AG04450 (cell line): ENCODE results near the gene RAB27A. TPM values are rescaled to one million over a fixed set of nuclear protein-coding genes. Genes with fewer than 3 reads are reported as not detected.
"Not testable (repeated sequence)": the region's sequence is repeated elsewhere in the genome, so short reads cannot be mapped to it uniquely, and the experiment has no call there.

Source experiments
- CTCF ChIA-PET: fragments of 300-600, 350-600 bp; formaldehyde crosslinking; extraction: SDS; loops from one replicate; lab custom pipeline; 2022; ENCODE audit warnings: antibody characterized with exemption, inconsistent platforms; lab: Charles Lee
- POLR2A ChIA-PET: fragments of 350-600 bp; formaldehyde crosslinking; extraction: SDS; loops from one replicate; lab custom pipeline; 2021; ENCODE audit warnings: antibody characterized with exemption, inconsistent platforms; lab: Yijun Ruan, JAX
- DNase-seq: peaks from one replicate; pipeline ENCODE4 v3.0.0-alpha.2; 2011; ENCODE audit warnings: low read depth, low spot score
- H3K27ac ChIP-seq: one replicate; pipeline ENCODE4 v1.5.1; 2012; ENCODE audit warnings: low read depth, low read length, control low read depth
- H3K27me3 ChIP-seq: one replicate; pipeline ENCODE4 v1.6.0; 2012; ENCODE audit warnings: low read length; ENCODE audit not compliant: control insufficient read depth, insufficient read depth
- H3K4me3 ChIP-seq: 2 replicates; pipeline ENCODE4 v1.5.1; 2011; ENCODE audit warnings: mild to moderate bottlenecking, low read depth, low read length, control low read depth
- H3K9me3 ChIP-seq: 2 replicates; pipeline ENCODE4 v1.5.1; 2012; ENCODE audit warnings: low read length; ENCODE audit not compliant: control insufficient read depth, insufficient read depth
- polyA plus RNA-seq: library from polyadenylated mRNA; depleted of rRNA; stranded (reverse); fragments of >200 nt; gene quantifications from 2 replicates; pipeline ENCODE4 v1.2.3, GENCODE V29; 2011
- TF ChIP-seq, protein P1 (sequence below): IDR thresholded peaks from 2 replicates; pipeline ENCODE4 v1.5.1; 2011; ENCODE audit warnings: low read depth, low read length, control low read depth, inconsistent platforms

RAB27A gene
- polyA plus RNA-seq, 1 experiment: 34.8 TPM

DNA sequence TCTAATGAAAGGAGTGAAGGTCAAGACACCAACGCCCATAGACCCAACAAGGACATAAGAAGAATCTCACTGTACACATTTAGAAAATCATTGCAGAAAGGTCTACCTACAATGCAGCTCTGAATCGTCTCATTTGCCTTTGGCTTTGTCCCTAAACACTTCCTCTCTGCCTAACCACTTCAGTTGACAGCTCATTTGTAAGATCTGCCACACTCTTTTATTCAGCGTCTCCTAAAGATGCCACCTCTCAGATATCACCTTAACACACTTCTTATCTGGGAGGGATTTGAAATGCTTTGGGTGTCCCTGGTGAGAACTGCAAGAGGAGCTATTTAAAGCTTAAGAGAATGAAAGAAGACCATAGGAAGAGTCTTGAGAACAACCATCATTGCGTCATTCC is 38.7 kb downstream of the RAB27A start:
- CTCF ChIA-PET: interaction anchor here (0.6 to 1.9 kb wide), 3 partner anchors 34 to 338 kb away, joined by 4 to 6 read pairs (median 5); partner anchors contain the start of gene PYGO1
- H3K9me3 ChIP-seq: no peaks in the 10 kb centered on the region
- H3K27ac ChIP-seq: no peak overlapping the region
- H3K27me3 ChIP-seq: no peaks in the 10 kb centered on the region
- no peak overlapping the region for H3K4me3 ChIP-seq
- DNase-seq: no peak
- TF ChIP-seq, protein P1, sequence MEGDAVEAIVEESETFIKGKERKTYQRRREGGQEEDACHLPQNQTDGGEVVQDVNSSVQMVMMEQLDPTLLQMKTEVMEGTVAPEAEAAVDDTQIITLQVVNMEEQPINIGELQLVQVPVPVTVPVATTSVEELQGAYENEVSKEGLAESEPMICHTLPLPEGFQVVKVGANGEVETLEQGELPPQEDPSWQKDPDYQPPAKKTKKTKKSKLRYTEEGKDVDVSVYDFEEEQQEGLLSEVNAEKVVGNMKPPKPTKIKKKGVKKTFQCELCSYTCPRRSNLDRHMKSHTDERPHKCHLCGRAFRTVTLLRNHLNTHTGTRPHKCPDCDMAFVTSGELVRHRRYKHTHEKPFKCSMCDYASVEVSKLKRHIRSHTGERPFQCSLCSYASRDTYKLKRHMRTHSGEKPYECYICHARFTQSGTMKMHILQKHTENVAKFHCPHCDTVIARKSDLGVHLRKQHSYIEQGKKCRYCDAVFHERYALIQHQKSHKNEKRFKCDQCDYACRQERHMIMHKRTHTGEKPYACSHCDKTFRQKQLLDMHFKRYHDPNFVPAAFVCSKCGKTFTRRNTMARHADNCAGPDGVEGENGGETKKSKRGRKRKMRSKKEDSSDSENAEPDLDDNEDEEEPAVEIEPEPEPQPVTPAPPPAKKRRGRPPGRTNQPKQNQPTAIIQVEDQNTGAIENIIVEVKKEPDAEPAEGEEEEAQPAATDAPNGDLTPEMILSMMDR: no peak
- POLR2A ChIA-PET: interaction anchor here (0.8 to 1.2 kb wide), 2 partner anchors 16 to 29 kb away, joined by 3 read pairs; no protein-coding TSS in a partner anchor

DNA sequence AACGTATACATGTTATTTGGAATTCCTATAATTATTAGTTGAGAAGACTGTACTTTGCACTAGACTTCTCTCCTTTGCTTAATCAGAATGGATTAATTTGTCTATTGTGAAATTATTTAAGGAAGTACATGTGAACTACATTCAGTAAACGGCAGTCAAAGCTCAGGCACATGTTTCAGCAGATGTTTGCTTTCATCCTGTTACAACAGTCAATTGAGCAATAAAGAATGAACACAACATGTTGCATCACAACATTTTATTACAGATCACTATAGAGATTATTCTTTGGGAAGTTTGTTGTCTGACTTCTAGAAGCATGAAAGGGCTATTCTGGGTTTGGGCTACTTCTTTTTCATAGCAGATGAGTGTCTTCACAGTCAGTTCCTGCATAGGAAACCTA is 39.2 kb downstream of the RAB27A start:
- Histone ChIP-seq H3K4me3 (no peak overlapping the region), H3K27me3 (no peaks in the 10 kb centered on the region), H3K27ac (no peak overlapping the region), H3K9me3 (no peaks in the 10 kb centered on the region)
- TF ChIP-seq, protein P1: no peak
- ChIA-PET POLR2A (interaction anchor here (0.6 to 1.2 kb wide), 3 partner anchors 17 to 32 kb away, joined by 3 to 9 read pairs (median 3); no protein-coding TSS in a partner anchor), CTCF (interaction anchor here (0.7 to 1.9 kb wide), 3 partner anchors 33 to 189 kb away, joined by 4 to 6 read pairs (median 4); no protein-coding TSS in a partner anchor)
- DNase-seq: peak; percentile 36

DNA sequence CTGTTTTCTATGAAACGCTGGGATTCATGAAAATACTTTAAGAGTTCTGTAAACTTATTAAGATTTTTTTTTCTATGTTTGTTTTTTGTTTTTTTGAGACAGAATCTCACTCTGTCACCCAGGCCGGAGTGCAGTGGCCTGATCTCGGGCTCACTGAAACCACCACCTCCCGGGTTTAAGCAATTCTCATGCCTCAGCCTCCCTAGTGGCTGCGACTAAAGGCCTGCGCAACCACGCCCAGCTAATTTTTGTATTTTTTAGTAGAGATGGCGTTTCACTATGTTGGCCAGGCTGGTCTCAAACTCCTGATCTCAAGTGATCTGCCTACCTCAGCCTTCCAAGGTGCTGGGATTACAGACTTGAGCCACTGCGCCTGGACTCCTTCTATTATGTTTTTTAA is 39.7 kb downstream of the RAB27A start:
- not testable (repeated sequence) for H3K27me3 ChIP-seq, H3K27ac ChIP-seq, H3K4me3 ChIP-seq, DNase-seq, H3K9me3 ChIP-seq
- CTCF ChIA-PET: interaction anchor here (0.7 to 1.9 kb wide), 3 partner anchors 33 to 190 kb away, joined by 4 to 6 read pairs (median 4); no protein-coding TSS in a partner anchor
- POLR2A ChIA-PET: interaction anchor here (1.2 kb wide), 1 partner anchor 30 kb away, joined by 3 read pairs; no protein-coding TSS in a partner anchor

DNA sequence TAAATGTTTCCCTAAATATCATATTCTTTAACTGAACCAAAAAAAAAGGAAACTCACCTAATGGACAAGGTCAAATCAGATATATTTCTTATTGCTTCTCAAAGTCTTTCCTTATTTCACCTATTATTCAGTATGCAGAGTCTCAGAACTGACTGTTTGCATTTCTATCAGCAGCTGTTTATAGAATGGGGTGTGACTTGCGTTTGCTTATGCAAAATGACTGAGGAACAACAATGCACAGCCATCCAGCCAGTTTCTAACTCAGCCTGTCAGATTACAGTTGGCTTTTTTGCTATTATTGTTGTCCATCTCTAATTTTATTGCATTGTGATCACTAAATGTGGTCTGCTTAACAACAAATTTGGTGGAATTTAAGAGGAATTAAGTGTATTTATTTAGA is 40.7 kb downstream of the RAB27A start:
- no peak overlapping the region for H3K4me3 ChIP-seq
- TF ChIP-seq, protein P1: no peak
- H3K9me3 ChIP-seq: no peaks in the 10 kb centered on the region
- ChIA-PET CTCF (interaction anchor here (1.2 kb wide), 1 partner anchor 32 kb away, joined by 3 read pairs; no protein-coding TSS in a partner anchor), POLR2A (no interaction called here)
- no peaks in the 10 kb centered on the region for H3K27me3 ChIP-seq
- H3K27ac ChIP-seq: no peak overlapping the region
- DNase-seq: no peak

DNA sequence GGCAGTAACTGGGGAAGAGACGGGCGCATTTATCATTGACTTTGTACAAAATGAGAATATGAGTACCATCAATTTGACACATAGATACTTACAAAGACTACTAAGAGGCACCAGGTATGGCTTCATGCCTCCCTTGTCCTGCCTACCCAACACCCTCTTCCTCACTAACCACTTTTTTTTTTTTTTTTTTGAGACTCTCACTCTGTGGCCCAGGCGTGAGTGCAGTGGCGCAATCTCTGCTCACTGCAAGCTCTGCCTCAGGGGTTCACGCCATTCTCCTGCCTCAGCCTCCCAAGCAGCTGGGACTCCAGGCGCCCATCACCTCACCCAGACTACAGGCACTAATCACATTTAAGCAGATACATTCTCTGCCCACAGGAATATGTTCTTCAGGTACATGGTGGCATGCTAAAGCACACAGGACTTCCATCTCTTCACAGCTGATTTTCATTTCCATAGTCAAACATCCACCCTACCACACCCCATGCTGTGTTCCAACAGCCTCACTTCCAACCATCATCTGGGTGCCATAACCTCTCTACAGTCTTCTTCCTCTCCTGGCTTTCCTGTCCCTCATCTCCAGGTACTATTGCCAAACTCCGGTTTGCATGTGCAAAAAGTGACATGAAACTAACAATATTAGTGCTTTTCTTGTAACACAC is 41.7 kb downstream of the RAB27A start:
- TF ChIP-seq, protein P1: no peak
- H3K27me3 ChIP-seq: no peaks in the 10 kb centered on the region
- ChIA-PET POLR2A (no interaction called here), CTCF (interaction anchor here (1.1 to 1.2 kb wide), 2 partner anchors 31 kb away, joined by 3 read pairs; no protein-coding TSS in a partner anchor)
- no peak overlapping the region for H3K4me3 ChIP-seq
- no peak overlapping the region for H3K27ac ChIP-seq
- no peak for DNase-seq
- H3K9me3 ChIP-seq: no peaks in the 10 kb centered on the region
